A549 (cell line): ENCODE measurements around the gene HLA-DPA1. TPM values are rescaled to one million over a fixed set of nuclear protein-coding genes. Genes with fewer than 3 reads are reported as not detected.

Source experiments
- ATAC-seq, 2 experiments: fragments of 200-7000 bp in 1 of 2; fragments of >200 bp in 1 of 2; cut with Nextera tagmentation in 1 of 2; cut with Tn5 transposase in 1 of 2; 3 replicates each; pipeline versions ENCODE4 v1.8.0 to v1.9.1; 2018 to 2020; ENCODE audit warnings: mild to moderate bottlenecking in 1 of 2, moderate library complexity in 1 of 2
- CTCF ChIA-PET: fragments of 300-600 bp; sonication (Branson Sonifier 250); formaldehyde crosslinking; extraction: SDS; loops from one replicate; lab custom pipeline; 2021; ENCODE audit warnings: antibody characterized with exemption, inconsistent platforms; lab: Yijun Ruan, JAX
- POLR2A ChIA-PET: fragments of 350-600 bp; formaldehyde crosslinking; extraction: SDS; loops from one replicate; lab custom pipeline; 2021; ENCODE audit warnings: antibody characterized with exemption, inconsistent platforms; lab: Yijun Ruan, JAX
- DNase-seq, 2 experiments: peaks; one replicate each; pipeline versions ENCODE4 v3.0.0 to v3.0.0-alpha.2; 2011 to 2016; ENCODE audit warnings: low read depth in 1 of 2, low spot score in 1 of 2
- FAIRE-seq: peaks from 2 replicates; lab custom pipeline; 2011; peaks lifted over from hg19 to GRCh38; lab: Jason Lieb, UNC
- H3K27ac ChIP-seq, 2 experiments: fragments of >200 bp; sonication (Bioruptor Twin); formaldehyde crosslinking; 3 replicates each; pipeline ENCODE4 v1.5.1; 2016 to 2017
- H3K4me1 ChIP-seq: fragments of >200 bp; sonication (Bioruptor Twin); formaldehyde crosslinking; 3 replicates; pipeline ENCODE4 v1.6.1; 2016
- H3K4me2 ChIP-seq: fragments of >200 bp; sonication (Bioruptor Twin); formaldehyde crosslinking; 3 replicates; pipeline ENCODE4 v1.6.1; 2016
- H3K4me3 ChIP-seq: fragments of >200 bp; sonication (Bioruptor Twin); formaldehyde crosslinking; 3 replicates; pipeline ENCODE4 v1.5.1; 2016
- H3K9me3 ChIP-seq: fragments of >200 bp; sonication (Bioruptor Twin); formaldehyde crosslinking; 3 replicates; pipeline ENCODE4 v1.6.1; 2016
- ATOH8 ChIP-seq: fragments of 250-450 bp; sonication (Bioruptor Pico); IDR thresholded peaks from 2 replicates; pipeline ENCODE4 v1.5.0; 2020; ENCODE audit warnings: low read depth, mild to moderate bottlenecking, moderate library complexity
- BHLHE40 ChIP-seq: IDR thresholded peaks from 2 replicates; pipeline ENCODE4 v1.6.1; 2012; ENCODE audit warnings: low read depth, low read length, inconsistent platforms
- CBX8 ChIP-seq: fragments of 200-600 bp; sonication (generic); IDR thresholded peaks from 2 replicates; pipeline ENCODE4 v1.6.1; 2016
- CTCF ChIP-seq: fragments of >200 bp; sonication (Bioruptor Twin); formaldehyde crosslinking; IDR thresholded peaks from 3 replicates; pipeline ENCODE4 v1.5.1; 2016
- EHF ChIP-seq: fragments of 250-450 bp; sonication (Bioruptor Pico); IDR thresholded peaks from 2 replicates; pipeline ENCODE4 v1.5.0; 2020; ENCODE audit warnings: mild to moderate bottlenecking
- EHMT2 ChIP-seq: fragments of 200-600 bp; sonication (generic); IDR thresholded peaks from 2 replicates; pipeline ENCODE4 v1.6.1; 2016; ENCODE audit warnings: antibody characterized with exemption, low read depth, mild to moderate bottlenecking, moderate library complexity
- ESRRA ChIP-seq: fragments of 150-350 bp; IDR thresholded peaks from 2 replicates; pipeline ENCODE4 v1.6.1; 2014; ENCODE audit warnings: mild to moderate bottlenecking, low read length, borderline replicate concordance
- FOXS1 ChIP-seq: fragments of 250-450 bp; sonication (Bioruptor Pico); IDR thresholded peaks from 2 replicates; pipeline ENCODE4 v1.5.0; 2020; ENCODE audit warnings: mild to moderate bottlenecking, moderate library complexity
- HEYL ChIP-seq: fragments of 250-450 bp; sonication (Bioruptor Pico); IDR thresholded peaks from 2 replicates; pipeline ENCODE4 v1.8.0; 2021; ENCODE audit warnings: mild to moderate bottlenecking, moderate library complexity
- HMGXB4 ChIP-seq: fragments of 250-450 bp; sonication (Bioruptor Pico); IDR thresholded peaks from 2 replicates; pipeline ENCODE4 v1.5.0; 2021; ENCODE audit warnings: mild to moderate bottlenecking, moderate library complexity, borderline replicate concordance
- KDM5A ChIP-seq: fragments of 200-600 bp; sonication (generic); IDR thresholded peaks from 2 replicates; pipeline ENCODE4 v1.6.1; 2016; ENCODE audit warnings: antibody characterized with exemption, mild to moderate bottlenecking
- RAD21 ChIP-seq, 2 experiments: fragments of >200 bp in 1 of 2; sonication (Bioruptor Twin) in 1 of 2; formaldehyde crosslinking in 1 of 2; IDR thresholded peaks in 1 of 2; conservative IDR thresholded peaks in 1 of 2; 2 replicates in 1 of 2; 3 replicates in 1 of 2; pipeline ENCODE4 v1.6.1; 2012 to 2018; ENCODE audit warnings: inconsistent platforms in 1 of 2
- REST ChIP-seq: fragments of 200-600 bp; sonication (generic); IDR thresholded peaks from 2 replicates; pipeline ENCODE4 v1.6.1; 2016; ENCODE audit warnings: antibody characterized with exemption, mild to moderate bottlenecking, moderate library complexity
- TP53 ChIP-seq: fragments of 250-450 bp; sonication (Bioruptor Pico); IDR thresholded peaks from 2 replicates; pipeline ENCODE4 v1.5.0; 2021; ENCODE audit warnings: mild to moderate bottlenecking, moderate library complexity
- WGBS: methylation state at CpG from one replicate; pipeline ENCODE4 v1.1.6; 2017; ENCODE audit errors: missing lambda C conversion rate; 5-methylcytosine and 5-hydroxymethylcytosine counted together
- polyA plus RNA-seq, 4 experiments: library from polyadenylated mRNA; depleted of rRNA in 3 of 4; stranded (reverse); fragments of >200 nt; fragmentation: RNase III in 1 of 4; extraction: RNeasy Plus Mini Kit Qiagen cat#74134 plus additional on column Dnase treatment in 1 of 4; gene quantifications; 2 replicates in 3 of 4; 3 replicates in 1 of 4; pipeline ENCODE4 v1.2.3, GENCODE V29; 2011 to 2017

The HLA-DPA1 gene
- polyA plus RNA-seq, 2 of the 4 experiments (the other 2 are of a cell fraction): 0.09 TPM; not detected in 1

- Histone ChIP-seq H3K4me3 (no peak overlapping the region), H3K27ac (no peak overlapping the region), H3K4me2 (no peak overlapping the region), H3K9me3 (no peaks in the 10 kb centered on the region), H3K4me1 (no peaks in the 10 kb centered on the region)
- POLR2A ChIA-PET: interaction anchor here (0.5 kb wide), 1 partner anchor 203 kb away, joined by 3 read pairs; no protein-coding TSS in a partner anchor
- DNase-seq: no peak
- no peak for ATAC-seq
- TF ChIP-seq BHLHE40 (no peak), KDM5A (no peak), CBX8 (no peak), REST (no peak), ESRRA (no peak), HEYL (CRISPR knock-in tag) (no peak), TP53 (CRISPR knock-in tag) (no peak), HMGXB4 (CRISPR knock-in tag) (no peak), EHMT2 (no peak), RAD21 (conservative IDR thresholded peaks at IDR 0.05 in 1 of 2, IDR thresholded peaks at IDR 0.05 in 1 of 2) (no peak)
- CTCF ChIA-PET: interaction anchor here (0.9 to 2.7 kb wide), 3 partner anchors 132 to 230 kb away, joined by 3 to 14 read pairs (median 3); no protein-coding TSS in a partner anchor
- 23% methylated on average over 3 of the region's 3 CpGs for WGBS
- no peak for FAIRE-seq
Measured at GRCh38 chr6:33017694-33018353, 55.6 kb downstream of the HLA-DPA1 start.

GRCh38 chr6:33017018-33017417, 56.4 kb downstream of the HLA-DPA1 start:
- no peak for ATAC-seq
- H3K4me1 ChIP-seq: no peaks in the 10 kb centered on the region
- TF ChIP-seq ATOH8 (no peak), EHMT2 (no peak), FOXS1 (CRISPR knock-in tag) (no peak), CTCF (no peak), EHF (no peak)
- TF ChIP-seq, all 56 proteins: peak for 0
- ChIA-PET CTCF (interaction anchor here (0.8 to 2.7 kb wide), 3 partner anchors 132 to 231 kb away, joined by 3 to 14 read pairs (median 11); no protein-coding TSS in a partner anchor), POLR2A (no interaction called here)
- no peak overlapping the region for H3K27ac ChIP-seq
- no peak overlapping the region for H3K4me2 ChIP-seq
- 62% methylated on average over 4 of the region's 4 CpGs for WGBS
- no peak overlapping the region for H3K4me3 ChIP-seq
- no peak for DNase-seq
- no peak for FAIRE-seq
- no peaks in the 10 kb centered on the region for H3K9me3 ChIP-seq
